Left lung (tissue), 10 donors: ENCODE results near the gene NIPA2. TPM values are rescaled to one million over a fixed set of nuclear protein-coding genes. Genes with fewer than 3 reads are reported as not detected.

ENCODE experiments used
- ATAC-seq: fragments of 200-7000 bp; cut with Tn5 transposase; one replicate; pipeline ENCODE4 v1.9.1; 2020; ENCODE audit warnings: moderate library complexity
- DNase-seq, 4 donors: peaks; one replicate each; pipeline ENCODE4 v3.0.0-alpha.2; 2013 to 2020
- H3K27ac ChIP-seq, 2 donors: fragments of 200-600 bp; sonication (generic) in 1 of 2; one replicate each; pipeline versions ENCODE4 v1.5.0 to v1.8.0; 2020 to 2021
- H3K27me3 ChIP-seq, 2 donors: fragments of 200-600 bp; sonication (generic) in 1 of 2; one replicate each; pipeline versions ENCODE4 v1.5.0 to v1.8.0; 2020 to 2021
- H3K36me3 ChIP-seq, 2 donors: fragments of 200-600 bp; sonication (generic) in 1 of 2; one replicate each; pipeline versions ENCODE4 v1.5.0 to v1.8.0; 2020 to 2021
- H3K4me1 ChIP-seq, 2 donors: fragments of 200-600 bp; one replicate each; pipeline ENCODE4 v1.8.0; 2021
- H3K4me3 ChIP-seq, 2 donors: fragments of 200-600 bp; sonication (generic) in 1 of 2; one replicate each; pipeline versions ENCODE4 v1.5.0 to v1.8.0; 2020 to 2021; ENCODE audit warnings: mild to moderate bottlenecking in 1 of 2
- H3K9me3 ChIP-seq, 2 donors: fragments of 200-600 bp; sonication (generic) in 1 of 2; one replicate each; pipeline versions ENCODE4 v1.5.0 to v1.8.0; 2020 to 2021
- CTCF ChIP-seq, 2 donors: fragments of 200-600 bp; sonication (generic) in 1 of 2; IDR thresholded peaks; one replicate each; pipeline versions ENCODE4 v1.5.0 to v1.8.0; 2021; ENCODE audit warnings: antibody characterized with exemption in 2 of 2
- intact Hi-C, 2 donors: fragments of 100-400 bp; cut with DNase I; formaldehyde crosslinking; loops; one replicate each; pipeline versions ENCODE4 v1.11.2 to v1.14.2; 2022
- polyA plus RNA-seq, 6 donors: library from polyadenylated mRNA; unstranded; fragments of 120-200 nt; gene quantifications; one replicate each; pipeline ENCODE4 v1.2.1, GENCODE V29; 2013; ENCODE audit not compliant: insufficient read length in 6 of 6
- total RNA-seq, 2 donors: library from RNA; stranded (reverse); fragmentation: NEBNext Ultra II Directional; extraction: Animal tissue kit (Norgen Biotek cat#: 25700); gene quantifications; one replicate each; pipeline ENCODE4 v1.2.1, GENCODE V29; 2021
- donor health status: DM: no; HTN: yes; CAD: no.
- donor health status: DM: no; HTN: no; CAD: no.

Gene NIPA2
- total and polyA plus RNA-seq, 8 donors, result 38.3 to 69.0 (median 43.9) TPM

- no peak for TF ChIP-seq CTCF (IDR thresholded peaks at IDR 0.05)
- H3K27me3 ChIP-seq, result no peaks in the 10 kb centered on the region
- H3K27ac ChIP-seq, result no peak overlapping the region
- H3K4me1 ChIP-seq, result peaks cover 2 to 20% of the 10 kb centered on the region in 2 donors
- H3K4me3 ChIP-seq, result no peak overlapping the region
- no peak for DNase-seq
- H3K36me3 ChIP-seq, result peaks cover 0 to 74% of the 10 kb centered on the region in 2 donors
- ATAC-seq, result no peak
- no peaks in the 10 kb centered on the region for H3K9me3 ChIP-seq
- intact Hi-C loops, result no loop called here
Measured at GRCh38 chr15:22846073-22846472, 7.6 kb downstream of the NIPA2 start.

DNA sequence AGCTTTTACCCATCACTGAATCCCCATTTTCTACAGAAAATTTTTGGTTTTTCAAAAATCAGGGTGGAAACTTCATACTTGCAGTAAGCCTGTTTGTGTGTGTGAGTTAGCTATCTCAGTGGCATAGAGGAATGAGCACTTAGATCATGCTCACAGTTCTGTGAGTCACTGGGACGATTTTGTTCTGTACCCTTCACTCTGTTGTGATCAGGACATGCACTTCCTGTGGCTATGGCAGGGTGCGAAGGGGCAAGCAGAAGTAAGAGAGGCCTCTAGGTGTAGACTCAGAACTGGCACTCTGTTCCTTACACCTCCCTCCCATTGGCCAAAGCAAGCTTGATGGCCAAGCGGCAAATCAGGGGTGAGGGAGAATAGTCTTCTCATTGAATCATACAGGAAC is 11.6 kb downstream of the NIPA2 start:
- intact Hi-C loops, result no loop called here

GRCh38 chr15:22851513-22851912 is 13.0 kb downstream of the NIPA2 start:
- no peaks in the 10 kb centered on the region for H3K9me3 ChIP-seq
- intact Hi-C loops, result no loop called here
- DNase-seq (no peak), ATAC-seq (no peak)
- H3K27ac ChIP-seq, result no peak overlapping the region
- no peaks in the 10 kb centered on the region for H3K27me3 ChIP-seq
- no peak for TF ChIP-seq CTCF (IDR thresholded peaks at IDR 0.05)
- peaks cover 0 to 89% of the 10 kb centered on the region in 2 donors for H3K36me3 ChIP-seq
- H3K4me3 ChIP-seq, result no peak overlapping the region
- H3K4me1 ChIP-seq, result no peaks in the 10 kb centered on the region

More for the DNA sequence above, 11.6 kb downstream of the NIPA2 start:
- Histone ChIP-seq H3K4me3 (no peak overlapping the region), H3K4me1 (no peaks in the 10 kb centered on the region), H3K27ac (no peak overlapping the region), H3K36me3 (peaks cover 0 to 89% of the 10 kb centered on the region in 2 donors), H3K9me3 (no peaks in the 10 kb centered on the region), H3K27me3 (no peaks in the 10 kb centered on the region)
- ATAC-seq (no peak), DNase-seq (no peak)
- TF ChIP-seq CTCF (IDR thresholded peaks at IDR 0.05), result no peak

- H3K9me3 ChIP-seq, result no peaks in the 10 kb centered on the region
- H3K36me3 ChIP-seq, result peaks cover 0 to 93% of the 10 kb centered on the region in 2 donors
- ATAC-seq (peak; percentile 29), DNase-seq (no peak)
- H3K27ac ChIP-seq, result no peak overlapping the region
- no peaks in the 10 kb centered on the region for H3K27me3 ChIP-seq
- intact Hi-C loops, result no loop called here
- TF ChIP-seq CTCF (IDR thresholded peaks at IDR 0.05), result no peak
- H3K4me3 ChIP-seq, result no peak overlapping the region
- H3K4me1 ChIP-seq, result no peaks in the 10 kb centered on the region
Measured at GRCh38 chr15:22855791-22856190, 17.3 kb downstream of the NIPA2 start.

DNA sequence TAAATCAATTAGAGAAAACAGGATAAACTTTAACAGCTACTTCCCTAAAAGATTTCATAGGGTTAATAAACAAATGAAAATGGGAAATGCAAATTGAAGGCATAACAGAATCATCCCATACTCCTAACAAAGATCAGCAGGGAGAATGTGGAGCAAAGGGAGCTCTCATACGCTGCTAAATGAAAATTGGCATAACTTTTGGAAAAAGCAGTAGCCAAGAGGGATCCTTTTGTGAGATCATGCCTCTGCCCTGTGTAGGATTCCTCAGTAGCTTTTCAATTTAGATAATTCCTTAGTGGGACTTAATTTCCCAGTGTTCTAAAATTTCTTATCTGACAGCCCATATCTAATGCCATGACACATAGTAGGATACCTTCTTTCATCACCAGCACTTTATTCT is 18.2 kb downstream of the NIPA2 start:
- no peaks in the 10 kb centered on the region for H3K27me3 ChIP-seq
- DNase-seq, result no peak
- no peak for TF ChIP-seq CTCF (IDR thresholded peaks at IDR 0.05)
- ATAC-seq, result no peak
- H3K27ac ChIP-seq, result no peak overlapping the region
- intact Hi-C loops, result no loop called here
- H3K36me3 ChIP-seq, result peaks cover 0 to 99% of the 10 kb centered on the region in 2 donors
- no peaks in the 10 kb centered on the region for H3K4me1 ChIP-seq
- H3K4me3 ChIP-seq, result no peak overlapping the region
- no peaks in the 10 kb centered on the region for H3K9me3 ChIP-seq
